ENCODE data around the gene PACRG. TPM values are rescaled to one million over a fixed set of nuclear protein-coding genes. Genes with fewer than 3 reads are reported as not detected.

PACRG gene
- polyA plus RNA-seq, 3 donors = not detected

DNA sequence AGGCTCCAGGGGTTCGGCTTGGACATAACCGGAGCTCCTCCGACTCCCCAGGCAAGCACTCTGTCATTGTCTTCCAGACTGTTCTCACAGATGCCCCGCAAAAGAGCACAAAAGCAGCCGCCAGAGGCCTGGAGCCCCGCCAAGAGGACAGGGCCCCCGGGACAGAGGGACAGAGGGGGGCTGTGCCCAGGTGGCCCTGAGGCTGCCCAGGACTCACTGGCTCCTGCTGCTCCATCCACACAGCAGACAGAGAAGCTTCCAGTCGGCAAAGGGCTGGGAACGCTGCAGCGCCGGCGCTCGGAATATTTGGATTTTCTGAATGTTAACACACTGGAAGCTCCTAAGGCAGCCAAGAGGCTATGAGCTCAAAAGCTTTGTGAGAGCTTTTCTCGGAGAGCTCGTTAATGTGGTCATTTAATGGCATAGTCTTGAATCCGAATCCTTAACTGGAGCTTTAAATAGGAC, 618.8 kb downstream of the PACRG start:
- Mint-ChIP-seq H3K27me3 (ENCODE audit: low read depth in 3 of 3) (peaks cover 0 to 5% (median 1%) of the 10 kb centered on the region in 3 donors), H3K27ac (no peak overlapping the region), H3K4me1 (peaks cover 34% of the 10 kb centered on the region), H3K4me3 (no peak overlapping the region), H3K36me3 (no peaks in the 10 kb centered on the region), H3K9me3 (peaks cover 0 to 2% (median 0%) of the 10 kb centered on the region in 7 donors)
- Histone ChIP-seq H3K4me3 (replicated peaks in 1 of 3; ENCODE audit: low read depth in 2 of 3, low read length in 3 of 3) (no peak overlapping the region), H3K4me2 (replicated peaks; ENCODE audit: extremely low read depth, low read length, poor library complexity, severe bottlenecking) (no peak overlapping the region), H4K20me1 (ENCODE audit: insufficient read depth, low read length) (no peaks in the 10 kb centered on the region), H2AFZ (ENCODE audit: insufficient read depth, low read depth, low read length, poor library complexity, severe bottlenecking) (no peak overlapping the region), H3K4me1 (ENCODE audit: control insufficient read depth in 1 of 2, insufficient read depth in 2 of 2, low read length in 2 of 2) (peaks cover 17 to 25% of the 10 kb centered on the region in 2 donors), H3K27ac (ENCODE audit: low read depth in 1 of 2, low read length in 2 of 2) (no peak overlapping the region), H3K27me3 (ENCODE audit: control insufficient read depth in 2 of 2, insufficient read depth in 2 of 2, low read length in 2 of 2) (no peaks in the 10 kb centered on the region), H3K9me3 (replicated peaks in 1 of 2; ENCODE audit: control insufficient read depth in 1 of 2, insufficient read depth in 1 of 2, low read length in 2 of 2) (no peaks in the 10 kb centered on the region), H3K9ac (ENCODE audit: insufficient read depth, low read length, poor library complexity, severe bottlenecking) (no peak overlapping the region), H3K79me2 (ENCODE audit: insufficient read depth, low read length) (no peaks in the 10 kb centered on the region), H3K36me3 (replicated peaks in 1 of 2; ENCODE audit: control insufficient read depth in 1 of 2, insufficient read depth in 2 of 2, low read length in 2 of 2) (no peaks in the 10 kb centered on the region)
- WGBS (ENCODE audit: insufficient coverage) = 89% methylated on average over 16 of the region's 16 CpGs
- TF ChIP-seq CTCF (IDR thresholded peaks at IDR 0.05) = no peak
- intact Hi-C loops (cut with micrococcal nuclease) = no loop called here
- DNase-seq = no peak

DNA sequence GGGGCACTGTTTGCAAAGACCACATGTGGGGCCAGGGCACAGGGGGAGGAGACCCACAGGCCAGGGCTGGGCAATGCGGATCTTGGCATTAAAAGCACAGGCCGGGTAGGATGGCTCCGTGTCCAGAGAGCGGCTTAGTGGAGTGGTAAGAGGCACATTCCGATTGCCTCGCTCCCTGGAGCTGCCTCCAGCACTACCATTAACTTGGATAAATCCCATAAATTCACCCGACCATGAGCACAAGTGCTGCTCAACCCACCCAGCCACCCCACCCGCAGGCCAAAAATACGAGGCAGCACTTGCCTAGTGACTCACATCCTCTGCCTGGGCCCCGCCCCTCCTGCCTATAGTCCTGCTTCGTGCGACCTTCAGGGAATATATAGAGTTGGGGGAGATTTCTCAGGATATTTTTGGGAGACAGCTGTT, 619.3 kb downstream of the PACRG start:
- no peak for TF ChIP-seq CTCF (IDR thresholded peaks at IDR 0.05)
- DNase-seq = peak in 2 of 3 donors; percentile 42 to 66
- Mint-ChIP-seq H3K27me3 (ENCODE audit: low read depth in 3 of 3) (peaks cover 0 to 5% (median 1%) of the 10 kb centered on the region in 3 donors), H3K4me3 (peak overlapping the region in 1 of 2 donors; percentile 16), H3K27ac (peak overlapping the region in 2 of 7 donors; percentile 21 to 45), H3K9me3 (no peaks in the 10 kb centered on the region), H3K4me1 (peaks cover 38% of the 10 kb centered on the region), H3K36me3 (no peaks in the 10 kb centered on the region)
- H3K4me3 ChIP-seq (replicated peaks in 1 of 3; ENCODE audit: low read depth in 2 of 3, low read length in 3 of 3) = no peak overlapping the region
- H3K79me2 ChIP-seq (ENCODE audit: insufficient read depth, low read length) = no peaks in the 10 kb centered on the region
- no peak overlapping the region for H3K4me2 ChIP-seq (replicated peaks; ENCODE audit: extremely low read depth, low read length, poor library complexity, severe bottlenecking)
- no peaks in the 10 kb centered on the region for H3K27me3 ChIP-seq (ENCODE audit: control insufficient read depth in 2 of 2, insufficient read depth in 2 of 2, low read length in 2 of 2)
- intact Hi-C loops (cut with micrococcal nuclease) = no loop called here
- no peak overlapping the region for H3K27ac ChIP-seq (ENCODE audit: low read depth in 1 of 2, low read length in 2 of 2)
- H3K9me3 ChIP-seq (replicated peaks in 1 of 2; ENCODE audit: control insufficient read depth in 1 of 2, insufficient read depth in 1 of 2, low read length in 2 of 2) = no peaks in the 10 kb centered on the region
- H3K9ac ChIP-seq (ENCODE audit: insufficient read depth, low read length, poor library complexity, severe bottlenecking) = no peak overlapping the region
- no CpG with 5 or more reads among the region's 12 CpGs for WGBS (ENCODE audit: insufficient coverage)
- H3K4me1 ChIP-seq (ENCODE audit: control insufficient read depth in 1 of 2, insufficient read depth in 2 of 2, low read length in 2 of 2) = peaks cover 22 to 30% of the 10 kb centered on the region in 2 donors
- no peaks in the 10 kb centered on the region for H4K20me1 ChIP-seq (ENCODE audit: insufficient read depth, low read length)
- H2AFZ ChIP-seq (ENCODE audit: insufficient read depth, low read depth, low read length, poor library complexity, severe bottlenecking) = no peak overlapping the region
- no peaks in the 10 kb centered on the region for H3K36me3 ChIP-seq (replicated peaks in 1 of 2; ENCODE audit: control insufficient read depth in 1 of 2, insufficient read depth in 2 of 2, low read length in 2 of 2)
